ENCODE results near the gene CDK5RAP3. TPM values are rescaled to one million over a fixed set of nuclear protein-coding genes. Genes with fewer than 3 reads are reported as not detected.

CDK5RAP3 gene
- polyA plus RNA-seq, 2 donors = 103 to 217 TPM

- Histone ChIP-seq H3K36me3 (ENCODE audit: control insufficient read depth in 2 of 2, insufficient read depth in 2 of 2, low read length in 1 of 2) (no peaks in the 10 kb centered on the region), H3K27me3 (ENCODE audit: control insufficient read depth in 1 of 2, insufficient read depth in 2 of 2, low read length in 2 of 2) (no peaks in the 10 kb centered on the region), H3K4me1 (ENCODE audit: control insufficient read depth in 2 of 2, insufficient read depth in 2 of 2, low read length in 1 of 2) (peaks cover 2 to 18% of the 10 kb centered on the region in 2 donors), H3K4me3 (ENCODE audit: low read depth in 1 of 2, low read length in 2 of 2) (peak within 1 kb of the TSS; percentile 40 to 50), H3K27ac (ENCODE audit: low read depth in 2 of 2, low read length in 1 of 2) (peak within 1 kb of the TSS; percentile 83 to 88), H3K9me3 (ENCODE audit: control insufficient read depth in 2 of 2, insufficient read depth in 1 of 2, low read depth in 1 of 2, low read length in 1 of 2) (no peaks in the 10 kb centered on the region)
- 29 to 37% methylated on average over 16 of the region's 16 CpGs for WGBS, 2 donors
These were observed 13.1 kb upstream of the CDK5RAP3 start, which contains the start of gene PRR15L for GRCh38 chr17:47957591-47958490. Gene PRR15L, minus strand, starts transcription at chr17:47957883. Its CDS starts 4,649 bp downstream, at chr17:47953234.

GRCh38 chr17:47959825-47960655 lies 10.9 kb upstream of the CDK5RAP3 start:
- H3K4me1 ChIP-seq (ENCODE audit: control insufficient read depth in 2 of 2, insufficient read depth in 2 of 2, low read length in 1 of 2) = peaks cover 2 to 10% of the 10 kb centered on the region in 2 donors
- H3K27ac ChIP-seq (ENCODE audit: low read depth in 2 of 2, low read length in 1 of 2) = no peak overlapping the region
- no peaks in the 10 kb centered on the region for H3K9me3 ChIP-seq (ENCODE audit: control insufficient read depth in 2 of 2, insufficient read depth in 1 of 2, low read depth in 1 of 2, low read length in 1 of 2)
- no peak overlapping the region for H3K4me3 ChIP-seq (ENCODE audit: low read depth in 1 of 2, low read length in 2 of 2)
- no peaks in the 10 kb centered on the region for H3K27me3 ChIP-seq (ENCODE audit: control insufficient read depth in 1 of 2, insufficient read depth in 2 of 2, low read length in 2 of 2)
- 52 to 64% methylated on average over 8 of the region's 8 CpGs for WGBS, 2 donors
- no peaks in the 10 kb centered on the region for H3K36me3 ChIP-seq (ENCODE audit: control insufficient read depth in 2 of 2, insufficient read depth in 2 of 2, low read length in 1 of 2)

DNA sequence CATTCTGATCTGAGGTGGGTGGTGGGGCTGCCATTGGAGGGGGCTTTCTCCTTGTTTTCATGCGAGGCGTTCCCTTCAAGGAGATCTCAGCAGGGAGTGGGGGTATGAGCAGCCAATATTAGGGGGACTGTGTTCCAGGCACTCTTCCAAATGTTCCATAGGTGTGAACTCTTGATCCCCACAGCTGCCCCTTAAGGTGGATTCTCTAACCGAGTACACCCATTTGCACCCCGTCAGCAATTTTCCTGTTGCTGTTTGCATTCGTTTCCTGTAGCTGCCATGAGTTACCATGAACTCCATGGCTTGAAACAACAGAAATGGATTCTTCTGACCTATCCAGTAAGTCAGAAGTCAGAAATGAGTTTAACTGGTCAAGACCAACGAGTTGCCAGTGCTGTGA lies 9.5 kb upstream of the CDK5RAP3 start:
- H3K36me3 ChIP-seq (ENCODE audit: control insufficient read depth in 2 of 2, insufficient read depth in 2 of 2, low read length in 1 of 2) = no peaks in the 10 kb centered on the region
- no peak overlapping the region for H3K4me3 ChIP-seq (ENCODE audit: low read depth in 1 of 2, low read length in 2 of 2)
- peaks cover 2 to 10% of the 10 kb centered on the region in 2 donors for H3K4me1 ChIP-seq (ENCODE audit: control insufficient read depth in 2 of 2, insufficient read depth in 2 of 2, low read length in 1 of 2)
- 87 to 94% methylated on average over 6 of the region's 6 CpGs for WGBS, 2 donors
- no peak overlapping the region for H3K27ac ChIP-seq (ENCODE audit: low read depth in 2 of 2, low read length in 1 of 2)
- no peaks in the 10 kb centered on the region for H3K27me3 ChIP-seq (ENCODE audit: control insufficient read depth in 1 of 2, insufficient read depth in 2 of 2, low read length in 2 of 2)
- no peaks in the 10 kb centered on the region for H3K9me3 ChIP-seq (ENCODE audit: control insufficient read depth in 2 of 2, insufficient read depth in 1 of 2, low read depth in 1 of 2, low read length in 1 of 2)

GRCh38 chr17:47962901-47963300 lies 8.0 kb upstream of the CDK5RAP3 start:
- H3K4me1 ChIP-seq (ENCODE audit: control insufficient read depth in 2 of 2, insufficient read depth in 2 of 2, low read length in 1 of 2) = peaks cover 2 to 18% of the 10 kb centered on the region in 2 donors
- 78 to 93% methylated on average over 3 of the region's 3 CpGs for WGBS, 2 donors
- no peak overlapping the region for H3K27ac ChIP-seq (ENCODE audit: low read depth in 2 of 2, low read length in 1 of 2)
- H3K36me3 ChIP-seq (ENCODE audit: control insufficient read depth in 2 of 2, insufficient read depth in 2 of 2, low read length in 1 of 2) = no peaks in the 10 kb centered on the region
- H3K9me3 ChIP-seq (ENCODE audit: control insufficient read depth in 2 of 2, insufficient read depth in 1 of 2, low read depth in 1 of 2, low read length in 1 of 2) = no peaks in the 10 kb centered on the region
- no peak overlapping the region for H3K4me3 ChIP-seq (ENCODE audit: low read depth in 1 of 2, low read length in 2 of 2)
- no peaks in the 10 kb centered on the region for H3K27me3 ChIP-seq (ENCODE audit: control insufficient read depth in 1 of 2, insufficient read depth in 2 of 2, low read length in 2 of 2)

DNA sequence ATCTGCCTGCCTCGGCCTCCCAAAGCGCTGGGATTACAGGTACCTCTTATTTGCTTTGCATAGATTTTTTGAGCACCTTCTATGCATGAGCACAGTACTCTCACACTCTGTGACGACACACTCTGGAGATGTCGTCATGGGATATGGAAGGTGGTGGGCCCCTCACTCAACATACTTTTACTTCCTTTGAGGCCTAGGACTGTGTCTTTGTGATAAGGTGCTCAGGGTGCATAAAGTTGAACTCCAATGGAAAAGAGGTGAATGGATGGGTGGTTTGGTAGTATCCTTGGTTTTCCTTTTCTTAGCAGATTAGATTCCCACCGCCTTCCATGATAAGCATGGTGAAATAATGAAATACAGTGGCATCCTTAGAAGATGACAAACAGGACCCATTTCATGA lies 6.1 kb upstream of the CDK5RAP3 start:
- Histone ChIP-seq H3K4me3 (ENCODE audit: low read depth in 1 of 2, low read length in 2 of 2) (no peak overlapping the region), H3K9me3 (ENCODE audit: control insufficient read depth in 2 of 2, insufficient read depth in 1 of 2, low read depth in 1 of 2, low read length in 1 of 2) (no peaks in the 10 kb centered on the region), H3K4me1 (ENCODE audit: control insufficient read depth in 2 of 2, insufficient read depth in 2 of 2, low read length in 1 of 2) (peaks cover 2 to 12% of the 10 kb centered on the region in 2 donors), H3K27ac (ENCODE audit: low read depth in 2 of 2, low read length in 1 of 2) (no peak overlapping the region), H3K27me3 (ENCODE audit: control insufficient read depth in 1 of 2, insufficient read depth in 2 of 2, low read length in 2 of 2) (no peaks in the 10 kb centered on the region), H3K36me3 (ENCODE audit: control insufficient read depth in 2 of 2, insufficient read depth in 2 of 2, low read length in 1 of 2) (no peaks in the 10 kb centered on the region)
- WGBS, 2 donors = 95 to 96% methylated on average over 5 of the region's 5 CpGs

- Histone ChIP-seq H3K4me3 (ENCODE audit: low read depth in 1 of 2, low read length in 2 of 2) (no peak overlapping the region), H3K9me3 (ENCODE audit: control insufficient read depth in 2 of 2, insufficient read depth in 1 of 2, low read depth in 1 of 2, low read length in 1 of 2) (no peaks in the 10 kb centered on the region), H3K36me3 (ENCODE audit: control insufficient read depth in 2 of 2, insufficient read depth in 2 of 2, low read length in 1 of 2) (no peaks in the 10 kb centered on the region), H3K27ac (ENCODE audit: low read depth in 2 of 2, low read length in 1 of 2) (peak overlapping the region; percentile 20 to 60), H3K4me1 (ENCODE audit: control insufficient read depth in 2 of 2, insufficient read depth in 2 of 2, low read length in 1 of 2) (peaks cover 0 to 14% of the 10 kb centered on the region in 2 donors), H3K27me3 (ENCODE audit: control insufficient read depth in 1 of 2, insufficient read depth in 2 of 2, low read length in 2 of 2) (no peaks in the 10 kb centered on the region)
- 13 to 27% methylated on average over 1 of the region's 1 CpG for WGBS, 2 donors
These were observed 4.8 kb upstream of the CDK5RAP3 start for GRCh38 chr17:47966079-47966519.

- peaks cover 0 to 14% of the 10 kb centered on the region in 2 donors for H3K4me1 ChIP-seq (ENCODE audit: control insufficient read depth in 2 of 2, insufficient read depth in 2 of 2, low read length in 1 of 2)
- WGBS, 2 donors = 36 to 45% methylated on average over 5 of the region's 5 CpGs
- no peaks in the 10 kb centered on the region for H3K9me3 ChIP-seq (ENCODE audit: control insufficient read depth in 2 of 2, insufficient read depth in 1 of 2, low read depth in 1 of 2, low read length in 1 of 2)
These were observed 3.2 kb upstream of the CDK5RAP3 start for GRCh38 chr17:47967607-47968252.

DNA sequence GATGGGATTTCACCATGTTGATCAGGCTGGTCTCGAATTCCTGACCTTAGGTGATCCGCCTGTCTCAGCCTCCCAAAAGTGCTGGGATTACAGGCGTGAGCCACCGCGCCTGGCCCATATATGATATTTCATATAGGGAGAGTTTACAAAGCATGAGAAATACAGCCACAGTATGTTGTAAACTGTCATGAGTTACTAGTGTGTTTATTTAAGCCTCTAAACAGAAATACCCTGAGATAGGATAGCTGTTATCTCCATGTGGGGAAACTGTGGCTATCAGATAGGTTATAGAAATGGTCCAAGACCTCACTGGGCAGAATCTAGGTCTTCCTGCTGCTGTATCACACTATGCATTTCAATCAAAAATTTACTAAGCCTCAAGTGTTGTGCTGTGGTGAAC lies 2.1 kb upstream of the CDK5RAP3 start:
- Histone ChIP-seq H3K27ac (ENCODE audit: low read depth in 2 of 2, low read length in 1 of 2) (no peak overlapping the region), H3K4me3 (ENCODE audit: low read depth in 1 of 2, low read length in 2 of 2) (no peak overlapping the region), H3K4me1 (ENCODE audit: control insufficient read depth in 2 of 2, insufficient read depth in 2 of 2, low read length in 1 of 2) (peaks cover 0 to 14% of the 10 kb centered on the region in 2 donors), H3K27me3 (ENCODE audit: control insufficient read depth in 1 of 2, insufficient read depth in 2 of 2, low read length in 2 of 2) (no peaks in the 10 kb centered on the region), H3K36me3 (ENCODE audit: control insufficient read depth in 2 of 2, insufficient read depth in 2 of 2, low read length in 1 of 2) (no peaks in the 10 kb centered on the region), H3K9me3 (ENCODE audit: control insufficient read depth in 2 of 2, insufficient read depth in 1 of 2, low read depth in 1 of 2, low read length in 1 of 2) (no peaks in the 10 kb centered on the region)
- WGBS, 2 donors = 90 to 92% methylated on average over 5 of the region's 5 CpGs

More at GRCh38 chr17:47967607-47968252, 3.2 kb upstream of the CDK5RAP3 start:
- Histone ChIP-seq H3K27me3 (ENCODE audit: control insufficient read depth in 1 of 2, insufficient read depth in 2 of 2, low read length in 2 of 2) (no peaks in the 10 kb centered on the region), H3K36me3 (ENCODE audit: control insufficient read depth in 2 of 2, insufficient read depth in 2 of 2, low read length in 1 of 2) (no peaks in the 10 kb centered on the region), H3K27ac (ENCODE audit: low read depth in 2 of 2, low read length in 1 of 2) (peak overlapping the region; percentile 50 to 60), H3K4me3 (ENCODE audit: low read depth in 1 of 2, low read length in 2 of 2) (no peak overlapping the region)

Data from esophagus (tissue), 2 donors.